K562 (cell line): Measurements from ENCODE around the gene CERS1.
A peak's percentile ranks its signal among the peaks of the same experiment; 100 is the strongest.

Experiments used
- CCAR2 ChIP-seq: fragments of 200-400 bp; formaldehyde crosslinking; IDR thresholded peaks from 2 replicates; pipeline ENCODE4 v1.6.1; 2017; ENCODE audit warnings: mild to moderate bottlenecking, low read depth, low read length
- EP300 ChIP-seq: IDR thresholded peaks from 2 replicates; pipeline ENCODE4 v1.6.1; 2012; ENCODE audit warnings: low read length, improper control_type of control experiment
- EZH2 ChIP-seq: IDR thresholded peaks from 2 replicates; pipeline ENCODE4 v1.6.1; 2012; ENCODE audit warnings: low read depth, mild to moderate bottlenecking, inconsistent platforms, low read length, borderline replicate concordance
- MEF2A ChIP-seq: IDR thresholded peaks from 2 replicates; pipeline ENCODE4 v1.6.1; 2011; ENCODE audit warnings: low read depth, mild to moderate bottlenecking, low read length, moderate library complexity; ENCODE audit not compliant: control insufficient read depth
- ZEB2 ChIP-seq: fragments of 450-650 bp; IDR thresholded peaks from 2 replicates; pipeline ENCODE4 v1.6.1; 2016
- TF ChIP-seq, protein P1 (sequence below), 3 experiments: IDR thresholded peaks in 2 of 3; conservative IDR thresholded peaks in 1 of 3; 2 replicates each; pipeline ENCODE4 v1.5.1; 2011 to 2012; ENCODE audit warnings: low read length in 3 of 3, mild to moderate bottlenecking in 3 of 3, control low read depth in 2 of 3, improper control_type of control experiment in 1 of 3, inconsistent platforms in 1 of 3, low read depth in 1 of 3, mixed read lengths in 1 of 3, moderate library complexity in 1 of 3; ENCODE audit not compliant: insufficient read depth in 2 of 3
- TF ChIP-seq, protein P2 (sequence below), 2 experiments: fragments of 450-650 bp; conservative IDR thresholded peaks; 2 replicates each; pipeline ENCODE4 v1.6.1; 2017; ENCODE audit warnings: mild to moderate bottlenecking in 2 of 2, moderate library complexity in 2 of 2
- TF ChIP-seq, protein P3 (sequence below): IDR thresholded peaks from 2 replicates; pipeline ENCODE4 v1.6.1; 2011; ENCODE audit not compliant: insufficient read length; ENCODE audit errors: extremely low read depth

DNA sequence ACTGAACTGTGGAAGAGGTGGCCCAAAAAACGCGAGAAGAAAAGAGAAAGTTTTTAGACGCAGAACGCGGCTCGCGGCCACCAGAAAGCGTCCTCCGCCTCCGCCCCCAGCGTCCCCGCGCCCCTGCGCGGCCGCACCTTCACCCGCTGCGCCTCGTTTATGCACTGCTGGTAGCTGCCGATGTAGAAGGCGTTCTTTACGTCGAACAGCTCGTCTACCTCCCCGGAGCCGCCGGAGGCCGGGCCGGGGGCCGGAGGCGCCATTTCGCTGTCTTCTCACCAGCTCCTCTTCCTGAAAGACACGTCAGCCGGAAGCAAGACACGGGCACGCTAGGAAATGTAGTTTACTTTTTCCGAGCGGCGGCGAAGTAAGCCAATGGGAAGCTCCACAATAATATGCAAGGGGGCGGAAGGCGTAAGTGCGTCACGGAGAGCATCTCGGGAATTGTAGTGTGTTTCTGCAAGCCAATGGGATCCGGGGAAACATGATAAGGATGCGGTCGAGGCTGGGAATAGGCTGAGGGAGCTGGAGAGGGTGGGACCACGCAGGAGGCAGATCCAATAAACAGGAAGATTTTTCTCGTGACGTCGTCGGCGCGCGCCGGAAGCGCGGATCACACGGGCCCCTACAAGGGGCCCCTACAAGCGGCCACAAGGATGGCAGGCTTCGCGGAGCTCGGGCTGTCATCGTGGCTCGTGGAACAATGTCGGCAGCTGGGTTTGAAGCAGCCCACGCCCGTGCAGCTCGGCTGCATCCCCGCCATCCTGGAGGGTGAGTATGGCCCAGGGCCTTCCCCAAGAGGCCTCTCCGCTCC is 23.3 kb upstream of the CERS1 start, which contains the start of the genes COPE and DDX49:
- TF ChIP-seq, protein P1, sequence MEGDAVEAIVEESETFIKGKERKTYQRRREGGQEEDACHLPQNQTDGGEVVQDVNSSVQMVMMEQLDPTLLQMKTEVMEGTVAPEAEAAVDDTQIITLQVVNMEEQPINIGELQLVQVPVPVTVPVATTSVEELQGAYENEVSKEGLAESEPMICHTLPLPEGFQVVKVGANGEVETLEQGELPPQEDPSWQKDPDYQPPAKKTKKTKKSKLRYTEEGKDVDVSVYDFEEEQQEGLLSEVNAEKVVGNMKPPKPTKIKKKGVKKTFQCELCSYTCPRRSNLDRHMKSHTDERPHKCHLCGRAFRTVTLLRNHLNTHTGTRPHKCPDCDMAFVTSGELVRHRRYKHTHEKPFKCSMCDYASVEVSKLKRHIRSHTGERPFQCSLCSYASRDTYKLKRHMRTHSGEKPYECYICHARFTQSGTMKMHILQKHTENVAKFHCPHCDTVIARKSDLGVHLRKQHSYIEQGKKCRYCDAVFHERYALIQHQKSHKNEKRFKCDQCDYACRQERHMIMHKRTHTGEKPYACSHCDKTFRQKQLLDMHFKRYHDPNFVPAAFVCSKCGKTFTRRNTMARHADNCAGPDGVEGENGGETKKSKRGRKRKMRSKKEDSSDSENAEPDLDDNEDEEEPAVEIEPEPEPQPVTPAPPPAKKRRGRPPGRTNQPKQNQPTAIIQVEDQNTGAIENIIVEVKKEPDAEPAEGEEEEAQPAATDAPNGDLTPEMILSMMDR (IDR thresholded peaks at IDR 0.05 in 2 of 3, conservative IDR thresholded peaks at IDR 0.05 in 1 of 3; ENCODE audit: insufficient read depth in 2 of 3, low read depth in 1 of 3, low read length in 3 of 3), result no peak
- TF ChIP-seq EP300 (no peak), MEF2A (no peak), CCAR2 (no peak), ZEB2 (no peak), EZH2 (no peak)
- TF ChIP-seq, protein P2, sequence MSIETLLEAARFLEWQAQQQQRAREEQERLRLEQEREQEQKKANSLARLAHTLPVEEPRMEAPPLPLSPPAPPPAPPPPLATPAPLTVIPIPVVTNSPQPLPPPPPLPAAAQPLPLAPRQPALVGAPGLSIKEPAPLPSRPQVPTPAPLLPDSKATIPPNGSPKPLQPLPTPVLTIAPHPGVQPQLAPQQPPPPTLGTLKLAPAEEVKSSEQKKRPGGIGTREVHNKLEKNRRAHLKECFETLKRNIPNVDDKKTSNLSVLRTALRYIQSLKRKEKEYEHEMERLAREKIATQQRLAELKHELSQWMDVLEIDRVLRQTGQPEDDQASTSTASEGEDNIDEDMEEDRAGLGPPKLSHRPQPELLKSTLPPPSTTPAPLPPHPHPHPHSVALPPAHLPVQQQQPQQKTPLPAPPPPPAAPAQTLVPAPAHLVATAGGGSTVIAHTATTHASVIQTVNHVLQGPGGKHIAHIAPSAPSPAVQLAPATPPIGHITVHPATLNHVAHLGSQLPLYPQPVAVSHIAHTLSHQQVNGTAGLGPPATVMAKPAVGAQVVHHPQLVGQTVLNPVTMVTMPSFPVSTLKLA (conservative IDR thresholded peaks at IDR 0.05), result peak; percentile 94 to 98
- TF ChIP-seq, protein P3, sequence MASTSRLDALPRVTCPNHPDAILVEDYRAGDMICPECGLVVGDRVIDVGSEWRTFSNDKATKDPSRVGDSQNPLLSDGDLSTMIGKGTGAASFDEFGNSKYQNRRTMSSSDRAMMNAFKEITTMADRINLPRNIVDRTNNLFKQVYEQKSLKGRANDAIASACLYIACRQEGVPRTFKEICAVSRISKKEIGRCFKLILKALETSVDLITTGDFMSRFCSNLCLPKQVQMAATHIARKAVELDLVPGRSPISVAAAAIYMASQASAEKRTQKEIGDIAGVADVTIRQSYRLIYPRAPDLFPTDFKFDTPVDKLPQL, result no peak
